Activated gamma-delta T cell treated with anti-CD3 and anti-CD28 coated beads, Interleukin-2, amount 50 U/mL, for 16 hours (primary cell): ENCODE measurements around the gene RNF208.
A peak's percentile ranks its signal among the peaks of the same experiment; 100 is the strongest.

Source experiments
- DNase-seq: peaks from one replicate; pipeline ENCODE4 v3.0.0-alpha.2; 2020; ENCODE audit warnings: low read depth

Gene RNF208

GRCh38 chr9:137214620-137215019 lies 7.4 kb downstream of the RNF208 start:
- no peak for DNase-seq

DNA sequence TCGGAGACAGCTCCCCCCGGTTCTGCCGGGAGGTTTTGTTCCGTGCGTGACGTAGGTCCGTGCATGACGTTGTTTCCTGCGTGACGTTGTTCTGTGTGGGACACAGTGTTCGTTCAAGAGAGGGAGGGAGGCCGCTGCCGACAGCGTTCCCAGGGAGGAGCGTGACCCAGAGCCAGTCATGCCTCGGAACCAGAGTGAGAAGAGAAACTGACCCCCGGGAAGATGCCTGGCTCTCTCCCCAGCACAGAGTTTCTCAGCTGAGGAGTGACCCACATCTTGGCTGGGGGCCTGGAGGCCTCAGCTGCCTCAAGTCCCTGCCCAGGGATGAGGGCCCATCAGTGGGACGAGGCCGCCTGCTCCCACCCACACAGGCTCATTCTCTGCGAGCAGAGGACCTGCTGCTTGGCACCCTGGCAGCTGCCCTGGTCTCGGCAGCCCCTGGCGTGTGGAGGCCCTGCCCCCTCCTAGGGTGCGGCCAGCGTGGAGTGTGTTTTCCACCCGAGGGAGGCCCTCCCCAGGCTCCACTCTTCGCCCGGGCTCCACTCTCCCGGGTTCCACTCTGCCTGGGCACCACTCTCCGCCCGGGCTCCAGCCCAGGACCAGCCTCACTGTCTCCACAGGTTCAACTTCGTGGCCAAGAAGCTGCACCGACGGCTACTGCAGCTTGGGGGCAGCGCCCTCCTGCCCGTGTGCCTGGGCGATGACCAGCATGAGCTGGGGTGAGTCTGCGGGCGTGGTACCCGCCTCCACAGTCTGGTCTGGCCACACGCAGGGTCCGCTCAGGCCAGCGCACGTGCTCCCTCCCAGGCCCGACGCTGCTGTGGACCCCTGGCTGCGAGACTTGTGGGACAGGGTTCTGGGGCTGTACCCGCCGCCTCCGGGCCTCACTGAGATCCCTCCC lies 8.6 kb downstream of the RNF208 start:
- no peak for DNase-seq

DNA sequence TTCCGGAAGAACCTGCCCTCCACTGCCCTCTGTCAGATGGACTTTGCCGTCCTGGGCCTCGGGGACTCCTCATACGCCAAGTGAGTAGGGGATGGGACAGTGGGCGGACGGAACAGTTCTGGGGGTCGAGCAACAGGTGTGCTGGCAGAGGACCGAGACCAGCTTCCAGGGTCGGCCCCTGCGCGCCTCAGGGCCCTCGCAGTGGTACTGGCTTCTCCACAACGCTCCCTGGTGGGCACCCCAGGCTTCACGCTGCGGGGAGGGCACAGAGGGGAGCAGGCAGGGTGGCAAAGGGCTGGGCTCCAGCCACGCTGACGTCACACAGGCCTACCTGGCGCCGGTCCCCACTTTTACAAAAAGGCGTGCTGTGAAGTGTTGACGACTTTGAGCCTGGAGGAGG lies 9.5 kb downstream of the RNF208 start:
- no peak for DNase-seq

- DNase-seq: no peak
These were observed 10.5 kb downstream of the RNF208 start for GRCh38 chr9:137211532-137211931.

GRCh38 chr9:137206602-137207001 lies 15.4 kb downstream of the RNF208 start:
- no peak for DNase-seq

DNA sequence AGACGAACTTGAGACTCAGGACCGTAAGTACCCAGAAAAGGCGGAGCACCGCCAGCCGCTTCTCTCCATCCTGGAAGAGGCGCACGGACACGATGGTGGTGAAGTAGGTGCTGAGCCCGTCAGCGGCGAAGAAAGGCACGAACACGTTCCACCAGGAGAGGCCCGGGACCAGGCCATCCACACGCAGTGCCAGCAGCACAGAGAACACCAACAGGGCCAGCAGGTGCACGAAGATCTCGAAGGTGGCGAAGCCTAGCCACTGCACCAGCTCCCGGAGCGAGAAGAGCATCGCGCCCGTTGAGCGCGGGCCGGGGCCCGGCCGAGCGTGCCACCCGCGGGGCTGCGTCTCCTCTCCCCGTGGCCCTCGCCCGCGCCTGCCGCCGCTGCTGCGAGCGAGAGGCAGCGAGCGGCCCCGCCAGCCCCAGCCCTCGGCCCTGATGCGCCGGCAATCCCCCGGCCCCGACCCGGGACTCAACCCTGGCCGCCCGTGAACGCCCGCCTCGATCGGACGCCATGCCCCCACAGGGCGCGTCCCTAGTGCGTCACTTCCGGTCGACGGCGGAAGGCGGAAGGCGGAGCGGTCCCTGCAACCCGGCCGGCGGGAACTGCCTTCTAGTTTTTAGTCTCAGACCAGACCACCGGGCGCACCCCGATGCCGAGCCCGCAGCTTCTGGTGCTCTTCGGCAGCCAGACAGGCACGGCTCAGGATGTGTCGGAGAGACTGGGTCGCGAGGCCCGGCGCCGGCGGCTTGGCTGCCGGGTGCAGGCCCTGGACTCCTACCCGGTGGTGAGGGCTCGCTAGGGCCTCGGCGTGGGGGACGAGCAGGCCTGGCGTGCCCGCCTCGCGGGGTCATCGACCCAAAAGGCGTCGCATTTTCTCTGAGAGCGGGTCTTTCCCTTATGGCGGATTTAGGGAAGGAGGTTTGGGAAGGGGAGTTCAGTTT lies 16.6 kb downstream of the RNF208 start, which contains the start of the genes NDOR1 and TMEM203:
TSS of gene NDOR1 (plus strand) at position 575 of the 944 bp plus-strand sequence. CDS start at position 653, 78 bp downstream.
TSS of gene TMEM203 (minus strand) at position 523 of the 944 bp plus-strand sequence. CDS start at position 289, 234 bp downstream.
- DNase-seq: peak; percentile 91

GRCh38 chr9:137204731-137205125 lies 17.3 kb downstream of the RNF208 start:
- no peak for DNase-seq

GRCh38 chr9:137202966-137203365 lies 19.1 kb downstream of the RNF208 start:
- DNase-seq: no peak

DNA sequence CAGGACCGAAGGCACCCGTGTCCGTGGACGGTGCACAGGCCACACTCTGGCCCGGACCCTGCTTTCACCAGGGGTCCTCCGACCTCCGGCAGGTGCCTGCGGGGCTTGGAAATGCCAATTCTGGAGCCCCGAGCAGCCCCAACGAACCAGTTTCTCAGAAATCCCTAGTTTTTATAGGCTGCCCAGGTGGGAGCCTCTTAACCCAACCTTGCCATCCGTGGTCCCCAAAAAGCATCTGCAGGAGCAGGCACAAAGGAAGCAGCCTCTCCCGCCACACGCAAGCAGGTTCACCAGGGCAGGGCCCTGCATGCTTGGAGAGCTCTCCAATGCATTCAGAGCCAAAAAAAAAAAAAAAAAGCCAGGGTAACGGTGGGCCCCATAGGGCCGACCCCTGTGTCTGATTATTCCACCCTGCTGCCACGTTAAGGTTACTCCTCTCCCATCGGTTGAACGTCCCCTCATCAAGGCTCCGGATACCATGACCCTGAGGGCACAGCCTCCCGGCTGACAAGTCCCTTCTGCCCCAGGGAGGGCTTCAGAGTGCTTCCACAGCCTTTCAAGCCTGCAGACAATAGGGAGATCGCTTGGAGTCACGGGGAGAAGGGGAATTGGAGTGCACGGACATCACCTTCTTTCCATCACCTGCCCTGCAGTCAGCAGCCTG lies 20.7 kb downstream of the RNF208 start:
- DNase-seq: no peak

DNA sequence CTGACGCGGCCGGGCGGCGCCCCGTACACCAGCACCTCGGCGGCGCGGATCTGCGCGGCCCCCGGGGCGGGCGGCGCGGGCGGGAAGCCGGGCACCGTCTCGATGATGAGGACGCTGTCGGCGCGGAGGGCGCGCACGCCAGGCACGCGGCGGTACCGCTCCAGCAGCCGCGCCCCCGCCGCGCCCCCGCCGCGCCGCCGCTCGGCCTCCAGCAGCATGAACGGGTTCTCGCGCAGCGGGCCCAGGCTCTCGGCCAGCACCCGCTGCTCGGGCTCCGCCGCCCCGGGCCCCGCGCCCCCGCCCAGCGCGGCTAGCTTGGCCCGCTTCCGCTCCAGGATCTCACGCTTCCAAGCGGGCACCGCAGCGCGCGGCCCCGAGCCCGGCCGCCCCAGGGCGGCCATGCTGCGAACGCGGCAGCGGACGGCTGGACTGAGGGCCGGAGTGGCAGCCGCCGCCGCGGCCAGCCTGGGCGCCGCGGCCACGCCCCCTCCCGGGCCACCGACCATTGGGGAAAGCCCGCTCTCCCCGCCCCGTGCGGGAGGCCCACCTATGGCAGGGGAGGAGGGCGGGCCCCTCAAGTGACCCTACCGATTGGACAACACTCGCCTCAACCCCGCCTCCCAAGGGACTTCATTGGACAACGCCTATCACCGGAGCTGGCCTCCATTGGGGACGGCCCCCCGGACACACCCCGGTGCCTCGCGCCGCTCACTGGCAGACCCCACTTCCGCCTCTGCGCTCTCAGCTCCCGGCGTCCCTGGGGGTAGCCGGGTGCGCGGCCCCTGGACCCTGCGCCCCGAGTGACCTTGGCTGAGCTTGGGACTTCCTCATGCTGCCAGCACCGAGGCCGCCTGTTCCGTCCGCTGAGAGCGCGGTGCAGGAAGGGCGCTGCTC lies 21.5 kb downstream of the RNF208 start, which contains the start of gene TPRN:
TSS of gene TPRN (minus strand) at position 431 of the 894 bp plus-strand sequence. CDS start at position 401, 30 bp downstream.
- peak; percentile 99 for DNase-seq

GRCh38 chr9:137199411-137200121 lies 22.5 kb downstream of the RNF208 start:
- DNase-seq: no peak

DNA sequence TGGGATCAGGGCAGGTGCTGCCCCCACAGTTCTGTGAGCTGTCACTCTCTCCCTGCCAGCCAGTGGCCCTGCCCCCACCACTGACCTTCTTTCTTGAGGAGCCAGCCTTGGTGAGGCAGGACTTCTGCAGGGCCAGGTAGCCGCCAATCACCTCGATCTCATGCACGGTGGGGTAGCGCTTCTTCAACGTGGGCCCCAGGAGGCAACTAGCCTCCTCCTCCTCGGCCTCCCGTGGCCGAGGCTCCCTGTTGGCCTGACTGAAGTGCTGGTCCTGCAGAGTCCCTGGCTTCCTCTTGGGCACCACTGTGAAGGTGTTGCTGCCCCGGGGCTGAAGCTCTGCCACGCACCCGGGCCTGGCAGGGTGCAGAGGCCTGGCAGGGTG lies 23.1 kb downstream of the RNF208 start:
- DNase-seq: no peak

GRCh38 chr9:137198051-137198901 lies 23.8 kb downstream of the RNF208 start:
- DNase-seq: no peak

GRCh38 chr9:137195525-137196220 lies 26.4 kb downstream of the RNF208 start:
- DNase-seq: no peak

DNA sequence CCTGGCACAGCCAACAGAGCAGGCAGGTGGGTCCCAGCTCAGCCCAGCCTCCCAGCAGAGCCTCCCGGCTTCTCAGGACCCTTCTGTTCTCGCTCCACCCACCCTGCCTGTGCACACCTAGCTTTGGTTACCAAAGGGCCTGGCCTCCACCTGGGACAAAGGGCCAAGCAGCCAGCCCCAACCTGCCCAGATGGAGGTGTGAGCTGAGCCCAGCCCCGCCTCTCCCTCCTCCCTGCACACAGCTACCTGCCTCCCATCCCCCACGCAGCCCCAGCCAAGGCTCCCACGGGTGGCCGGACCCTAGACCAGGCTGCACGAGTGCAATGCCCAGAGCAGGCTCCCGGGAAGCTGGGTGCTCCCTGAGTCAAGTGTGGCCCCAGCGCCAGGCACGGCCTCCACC lies 27.1 kb downstream of the RNF208 start:
- no peak for DNase-seq

GRCh38 chr9:137194388-137194787 lies 27.7 kb downstream of the RNF208 start:
- DNase-seq: no peak

DNA sequence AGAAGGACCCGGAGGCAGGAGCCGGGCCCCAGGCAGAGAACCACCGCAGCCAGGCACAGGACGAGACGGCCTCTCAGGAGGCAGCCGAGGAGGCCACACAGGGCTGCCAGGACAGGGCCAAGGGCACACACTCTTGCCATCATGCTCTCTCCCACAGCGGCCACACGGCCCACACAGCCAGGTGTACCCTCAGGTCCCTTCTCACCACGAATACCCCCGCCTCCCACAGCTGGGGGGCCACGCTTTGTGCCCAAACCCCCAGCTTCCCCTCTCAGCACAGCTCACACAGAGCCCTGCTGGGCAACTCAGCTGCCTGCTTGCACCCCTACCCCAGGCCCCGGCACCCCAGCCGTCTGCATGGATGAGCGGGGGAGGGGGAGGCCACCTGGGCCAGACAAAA lies 28.3 kb downstream of the RNF208 start:
- DNase-seq: no peak

GRCh38 chr9:137192859-137193258 lies 29.2 kb downstream of the RNF208 start:
- DNase-seq: no peak

- no peak for DNase-seq
These were observed 29.6 kb downstream of the RNF208 start for GRCh38 chr9:137192448-137192780.
